ENCODE measurements around the gene FYN. TPM values are rescaled to one million over a fixed set of nuclear protein-coding genes. Genes with fewer than 3 reads are reported as not detected.

FYN gene
- total RNA-seq, 4 donors from 2014 or later: 55.3 to 249 (median 74.3) TPM

GRCh38 chr6:111713811-111714210 is 159.4 kb downstream of the FYN start:
- TF ChIP-seq POLR2A (IDR thresholded peaks at IDR 0.05) (no peak), CTCF (IDR thresholded peaks at IDR 0.05) (no peak)
- Histone ChIP-seq H3K27ac (no peak overlapping the region), H3K9me3 (no peaks in the 10 kb centered on the region), H3K27me3 (no peaks in the 10 kb centered on the region), H3K36me3 (no peaks in the 10 kb centered on the region), H3K4me3 (no peak overlapping the region), H3K4me1 (peaks cover 0 to 15% (median 1%) of the 10 kb centered on the region in 4 donors)
- no peak for DNase-seq

- Histone ChIP-seq H3K9me3 (no peaks in the 10 kb centered on the region), H3K4me1 (peaks cover 0 to 15% (median 1%) of the 10 kb centered on the region in 4 donors), H3K27me3 (no peaks in the 10 kb centered on the region), H3K27ac (peak overlapping the region in 1 of 4 donors; percentile 3), H3K4me3 (no peak overlapping the region), H3K36me3 (no peaks in the 10 kb centered on the region)
- no peak for DNase-seq
- TF ChIP-seq POLR2A (IDR thresholded peaks at IDR 0.05) (no peak), CTCF (IDR thresholded peaks at IDR 0.05) (no peak)
Measured at GRCh38 chr6:111713236-111713635, 160.0 kb downstream of the FYN start.

GRCh38 chr6:111711984-111712752 is 161.1 kb downstream of the FYN start:
- H3K27me3 ChIP-seq: no peaks in the 10 kb centered on the region
- H3K9me3 ChIP-seq: no peaks in the 10 kb centered on the region
- no peaks in the 10 kb centered on the region for H3K36me3 ChIP-seq
- no peak for DNase-seq
- H3K27ac ChIP-seq: peak overlapping the region in 2 of 4 donors; percentile 24 to 33
- TF ChIP-seq POLR2A (IDR thresholded peaks at IDR 0.05) (no peak), CTCF (IDR thresholded peaks at IDR 0.05) (no peak)
- H3K4me3 ChIP-seq: no peak overlapping the region
- peaks cover 0 to 22% (median 1%) of the 10 kb centered on the region in 4 donors for H3K4me1 ChIP-seq

- H3K4me3 ChIP-seq: no peak overlapping the region
- peak in 1 of 6 experiments; percentile 9 for TF ChIP-seq CTCF (IDR thresholded peaks at IDR 0.05)
- TF ChIP-seq POLR2A (IDR thresholded peaks at IDR 0.05): no peak
Measured at GRCh38 chr6:111711476-111711875, 161.8 kb downstream of the FYN start.

GRCh38 chr6:111710911-111711310 is 162.3 kb downstream of the FYN start:
- Histone ChIP-seq H3K27ac (peak overlapping the region in 1 of 4 donors; percentile 24), H3K4me1 (peaks cover 0 to 26% (median 1%) of the 10 kb centered on the region in 4 donors), H3K4me3 (no peak overlapping the region), H3K27me3 (no peaks in the 10 kb centered on the region), H3K36me3 (peaks cover 0 to 3% (median 0%) of the 10 kb centered on the region in 3 donors), H3K9me3 (no peaks in the 10 kb centered on the region)
- no peak for DNase-seq
- TF ChIP-seq POLR2A (IDR thresholded peaks at IDR 0.05) (no peak), CTCF (IDR thresholded peaks at IDR 0.05) (no peak)

More at GRCh38 chr6:111711476-111711875, 161.8 kb downstream of the FYN start:
- DNase-seq: peak in 2 of 3 donors; percentile 57 to 62
- Histone ChIP-seq H3K9me3 (no peaks in the 10 kb centered on the region), H3K36me3 (no peaks in the 10 kb centered on the region), H3K27ac (peak overlapping the region in 1 of 4 donors; percentile 24), H3K4me1 (peaks cover 0 to 26% (median 1%) of the 10 kb centered on the region in 4 donors), H3K27me3 (no peaks in the 10 kb centered on the region)
